GM12878 (cell line): ENCODE measurements around the gene RIOX2. TPM values are rescaled to one million over a fixed set of nuclear protein-coding genes. Genes with fewer than 3 reads are reported as not detected.

ENCODE experiments used
- ATAC-seq: fragments of 200-7000 bp; cut with Tn5 transposase; 3 replicates; pipeline ENCODE4 v1.9.1; 2020; ENCODE audit warnings: mild to moderate bottlenecking, moderate library complexity
- BruUV-seq: library from RNA; stranded (reverse); fragments of 400-500 nt; replicated peaks from 2 replicates; lab custom pipeline; 2021; lab: Mats Ljungman, UMichigan
- CTCF ChIA-PET: fragments of 300-600 bp; sonication (Branson Sonifier 250); formaldehyde crosslinking; extraction: SDS; loops from one replicate; lab custom pipeline; 2021; ENCODE audit warnings: inconsistent platforms; lab: Yijun Ruan, JAX
- POLR2A ChIA-PET: fragments of 350-600 bp; formaldehyde crosslinking; extraction: SDS; loops from one replicate; lab custom pipeline; 2021; ENCODE audit warnings: inconsistent platforms; lab: Charles Lee
- RAD21 ChIA-PET: fragments of 300-600 bp; sonication (Branson Sonifier 250); formaldehyde crosslinking; loops from one replicate; lab custom pipeline; 2023; ENCODE audit warnings: antibody characterized with exemption; ENCODE audit not compliant: unreplicated experiment; lab: Charles Lee
- SMC1A ChIA-PET: fragments of 300-600 bp; sonication (Branson Sonifier 250); formaldehyde crosslinking; loops from one replicate; lab custom pipeline; 2023; ENCODE audit not compliant: unreplicated experiment, uncharacterized antibody; lab: Charles Lee
- DNase-seq: peaks from one replicate; pipeline ENCODE4 v3.0.0-alpha.2; 2011; ENCODE audit warnings: low read depth, low spot score
- FAIRE-seq: peaks from 3 replicates; lab custom pipeline; 2011; peaks lifted over from hg19 to GRCh38; lab: Jason Lieb, UNC
- H2AFZ ChIP-seq: 2 replicates; pipeline ENCODE4 v1.6.0; 2011; ENCODE audit warnings: low read depth, low read length, control low read depth; ENCODE audit not compliant: control insufficient read depth
- H3K27ac ChIP-seq: 2 replicates; pipeline ENCODE4 v1.5.1; 2011; ENCODE audit warnings: control low read depth; ENCODE audit not compliant: control insufficient read depth, insufficient read depth
- H3K27me3 ChIP-seq, 2 experiments: replicated peaks in 1 of 2; 2 replicates each; pipeline versions ENCODE4 v1.6.0 to v1.6.1; 2011; ENCODE audit warnings: low read length in 1 of 2; ENCODE audit not compliant: control insufficient read depth in 2 of 2, insufficient read depth in 2 of 2
- H3K36me3 ChIP-seq, 2 experiments: 2 replicates each; pipeline ENCODE4 v1.5.1; 2011; ENCODE audit warnings: low read length in 1 of 2; ENCODE audit not compliant: control insufficient read depth in 2 of 2, insufficient read depth in 2 of 2
- H3K4me1 ChIP-seq: 2 replicates; pipeline ENCODE4 v1.6.1; 2011; ENCODE audit warnings: mild to moderate bottlenecking, low read length, moderate library complexity, mixed read lengths; ENCODE audit not compliant: control insufficient read depth, insufficient read depth
- H3K4me2 ChIP-seq: 2 replicates; pipeline ENCODE4 v1.6.0; 2011; ENCODE audit warnings: control low read depth; ENCODE audit not compliant: control insufficient read depth, insufficient read depth
- H3K4me3 ChIP-seq: fragments of 200-600 bp; sonication (generic); 2 replicates; pipeline ENCODE4 v1.5.1; 2016
- H3K79me2 ChIP-seq: 2 replicates; pipeline ENCODE4 v1.6.0; 2011; ENCODE audit warnings: low read length; ENCODE audit not compliant: control insufficient read depth, insufficient read depth
- H3K9ac ChIP-seq: 2 replicates; pipeline ENCODE4 v1.8.0; 2011; ENCODE audit warnings: low read length, control low read depth, mixed read lengths; ENCODE audit not compliant: control insufficient read depth, insufficient read depth
- H3K9me3 ChIP-seq: replicated peaks from 3 replicates; pipeline ENCODE4 v1.5.1; 2011; ENCODE audit warnings: mild to moderate bottlenecking, low read length; ENCODE audit not compliant: control insufficient read depth, insufficient read depth
- H4K20me1 ChIP-seq: 2 replicates; pipeline ENCODE4 v1.6.0; 2011; ENCODE audit not compliant: control insufficient read depth, insufficient read depth
- CBFB ChIP-seq: IDR thresholded peaks from 2 replicates; pipeline ENCODE4 v1.6.1; 2016; ENCODE audit warnings: antibody characterized with exemption, low read depth
- CREM ChIP-seq: IDR thresholded peaks from 2 replicates; pipeline ENCODE4 v1.6.1; 2014; ENCODE audit warnings: antibody characterized with exemption, low read depth
- DPF2 ChIP-seq: fragments of 450-650 bp; IDR thresholded peaks from 2 replicates; pipeline ENCODE4 v1.6.1; 2017; ENCODE audit warnings: mild to moderate bottlenecking
- PAX8 ChIP-seq: fragments of 450-650 bp; IDR thresholded peaks from 2 replicates; pipeline ENCODE4 v1.6.1; 2017; ENCODE audit warnings: mild to moderate bottlenecking, moderate library complexity
- SIN3A ChIP-seq: IDR thresholded peaks from 2 replicates; pipeline ENCODE4 v1.6.1; 2012; ENCODE audit warnings: low read depth, low read length, improper control_type of control experiment
- TAF1 ChIP-seq: IDR thresholded peaks from 2 replicates; pipeline ENCODE4 v1.6.1; 2011; ENCODE audit warnings: mild to moderate bottlenecking, low read depth, low read length, borderline replicate concordance
- ZNF384 ChIP-seq: IDR thresholded peaks from 2 replicates; pipeline ENCODE4 v1.6.1; 2012; ENCODE audit warnings: low read depth, mild to moderate bottlenecking, low read length, improper control_type of control experiment, borderline replicate concordance
- WGBS: methylation state at CpG from one replicate; pipeline ENCODE4 v1.1.6; 2016; ENCODE audit warnings: low lambda C conversion rate; ENCODE audit not compliant: insufficient replicate concordance, insufficient coverage; ENCODE audit errors: missing lambda C conversion rate; 5-methylcytosine and 5-hydroxymethylcytosine counted together
- in situ Hi-C: fragments of 300-500 bp; cut with MboI; formaldehyde crosslinking; loops from 9 replicates; pipeline ENCODE4 v1.14.3; 2018; ENCODE audit warnings: mixed read lengths
- intact Hi-C: fragments of 100-400 bp; cut with micrococcal nuclease; formaldehyde crosslinking; loops from one replicate; pipeline ENCODE4 v1.14.2; 2022; ENCODE audit not compliant: unreplicated experiment
- polyA plus RNA-seq, 11 experiments: library from polyadenylated mRNA; depleted of rRNA in 4 of 11; unstranded in 6 of 11; stranded (reverse) in 5 of 11; fragments of >200 nt; fragmentation: Nextera tagmentation in 4 of 11; fragmentation: Illumina TruSeq in 1 of 11; extraction: Ambion mirVana in 4 of 11; extraction: Trizol in 1 of 11; gene quantifications; 1 replicate in 1 of 11; 2 replicates in 10 of 11; pipeline versions ENCODE4 v1.2.1 to v1.2.3, GENCODE V29; 2011 to 2016; ENCODE audit warnings: inconsistent platforms in 2 of 11, missing spikeins in 2 of 11, low read depth in 1 of 11
- total RNA-seq, 4 experiments: library from RNA; depleted of rRNA in 3 of 4; stranded (reverse); fragments of >200 nt in 3 of 4; fragmentation: Illumina TruSeq in 1 of 4; extraction: Trizol in 1 of 4; gene quantifications; 2 replicates each; pipeline versions ENCODE4 v1.2.1 to v1.2.3, GENCODE V29; 2013 to 2021
- TF ChIP-seq, protein P1 (sequence below), 3 experiments: IDR thresholded peaks in 2 of 3; conservative IDR thresholded peaks in 1 of 3; 2 replicates each; pipeline ENCODE4 v1.5.1; 2011; ENCODE audit warnings: low read depth in 3 of 3, low read length in 3 of 3, mild to moderate bottlenecking in 3 of 3, control low read depth in 2 of 3, moderate library complexity in 2 of 3, inconsistent platforms in 1 of 3, mixed read lengths in 1 of 3; ENCODE audit not compliant: control insufficient read depth in 2 of 3, insufficient read depth in 1 of 3; ENCODE audit errors: extremely low read depth in 1 of 3
- TF ChIP-seq, protein P2 (sequence below): fragments of 450-650 bp; conservative IDR thresholded peaks from 2 replicates; pipeline ENCODE4 v1.6.1; 2017; ENCODE audit warnings: mild to moderate bottlenecking, moderate library complexity
- TF ChIP-seq, protein P3 (sequence below): IDR thresholded peaks from 2 replicates; pipeline ENCODE4 v1.6.1; 2011; ENCODE audit warnings: mild to moderate bottlenecking, low read depth, low read length, moderate library complexity; ENCODE audit not compliant: insufficient replicate concordance
- TF ChIP-seq, protein P4 (sequence below): fragments of 450-650 bp; formaldehyde crosslinking; IDR thresholded peaks from 2 replicates; pipeline ENCODE4 v1.4.0; 2022; ENCODE audit warnings: mild to moderate bottlenecking, moderate library complexity
- TF ChIP-seq, protein P5 (sequence below): fragments of 450-650 bp; IDR thresholded peaks from 2 replicates; pipeline ENCODE4 v1.6.1; 2018; ENCODE audit warnings: borderline replicate concordance, mild to moderate bottlenecking; ENCODE audit not compliant: partially characterized antibody

The RIOX2 gene
- total and polyA plus RNA-seq, 10 of the 15 experiments (the other 5 are each of a cell fraction or from before 2014, with no cell fraction given), result 24.1 to 52.6 (median 44.0) TPM

DNA sequence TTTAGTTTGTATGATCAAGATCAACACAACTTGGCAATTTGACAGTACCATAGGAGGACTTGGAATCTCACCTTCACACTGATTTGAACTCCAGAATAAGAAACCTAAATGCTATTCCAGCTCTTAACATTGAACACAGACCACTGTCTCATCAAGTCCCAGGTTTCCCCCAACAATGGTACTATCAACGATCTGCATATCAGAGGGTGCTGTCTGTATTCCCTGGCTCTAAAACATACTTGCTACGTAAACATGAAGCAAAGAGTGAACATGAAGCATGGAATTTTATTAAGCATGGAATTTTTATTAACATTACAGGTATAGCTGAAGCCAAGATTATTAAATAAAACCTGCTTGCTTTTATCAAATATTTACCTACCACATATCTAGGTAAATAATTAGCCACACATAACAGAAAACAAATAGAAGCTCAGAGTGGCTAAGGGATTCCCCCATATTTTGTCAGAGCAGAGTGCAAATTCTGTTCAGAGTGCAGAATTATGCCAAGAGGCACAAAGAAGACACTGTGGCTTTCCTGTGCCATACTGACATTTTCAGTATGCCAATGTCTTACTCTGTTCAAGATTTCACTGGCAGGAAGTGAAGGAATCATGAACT is 22.2 kb upstream of the RIOX2 start:
- no peak for ATAC-seq
- RAD21 ChIA-PET, result interaction anchor here (0.7 kb wide), 1 partner anchor 226 kb away, joined by 3 read pairs; no protein-coding TSS in a partner anchor
- Histone ChIP-seq H2AFZ (no peak overlapping the region), H3K79me2 (no peaks in the 10 kb centered on the region), H3K4me1 (0 out of 2 replicates have a peak, but pooled peaks cover 5% of the 10 kb centered on the region), H4K20me1 (no peaks in the 10 kb centered on the region), H3K9me3 (no peaks in the 10 kb centered on the region), H3K9ac (no peak overlapping the region), H3K27me3 (no peaks in the 10 kb centered on the region), H3K4me2 (no peak overlapping the region), H3K27ac (no peak overlapping the region), H3K4me3 (no peak overlapping the region), H3K36me3 (no peaks in the 10 kb centered on the region)
- intact Hi-C loops, result no loop called here
- 2% methylated on average over 2 of the region's 2 CpGs for WGBS
- DNase-seq, result no peak
- in situ Hi-C loops, result no loop called here
- CTCF ChIA-PET, result no interaction called here
- BruUV-seq, result no TSS peak
- POLR2A ChIA-PET, result interaction anchor here (1.0 kb wide), 1 partner anchor 14 kb away, joined by 5 read pairs; no protein-coding TSS in a partner anchor
- SMC1A ChIA-PET, result no interaction called here
- no peak for FAIRE-seq
- TF ChIP-seq, protein P1, sequence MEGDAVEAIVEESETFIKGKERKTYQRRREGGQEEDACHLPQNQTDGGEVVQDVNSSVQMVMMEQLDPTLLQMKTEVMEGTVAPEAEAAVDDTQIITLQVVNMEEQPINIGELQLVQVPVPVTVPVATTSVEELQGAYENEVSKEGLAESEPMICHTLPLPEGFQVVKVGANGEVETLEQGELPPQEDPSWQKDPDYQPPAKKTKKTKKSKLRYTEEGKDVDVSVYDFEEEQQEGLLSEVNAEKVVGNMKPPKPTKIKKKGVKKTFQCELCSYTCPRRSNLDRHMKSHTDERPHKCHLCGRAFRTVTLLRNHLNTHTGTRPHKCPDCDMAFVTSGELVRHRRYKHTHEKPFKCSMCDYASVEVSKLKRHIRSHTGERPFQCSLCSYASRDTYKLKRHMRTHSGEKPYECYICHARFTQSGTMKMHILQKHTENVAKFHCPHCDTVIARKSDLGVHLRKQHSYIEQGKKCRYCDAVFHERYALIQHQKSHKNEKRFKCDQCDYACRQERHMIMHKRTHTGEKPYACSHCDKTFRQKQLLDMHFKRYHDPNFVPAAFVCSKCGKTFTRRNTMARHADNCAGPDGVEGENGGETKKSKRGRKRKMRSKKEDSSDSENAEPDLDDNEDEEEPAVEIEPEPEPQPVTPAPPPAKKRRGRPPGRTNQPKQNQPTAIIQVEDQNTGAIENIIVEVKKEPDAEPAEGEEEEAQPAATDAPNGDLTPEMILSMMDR (IDR thresholded peaks at IDR 0.05 in 2 of 3, conservative IDR thresholded peaks at IDR 0.05 in 1 of 3; ENCODE audit: control insufficient read depth in 2 of 3, extremely low read depth in 1 of 3, insufficient read depth in 1 of 3, low read depth in 3 of 3, low read length in 3 of 3), result no peak
- TF ChIP-seq, protein P2, sequence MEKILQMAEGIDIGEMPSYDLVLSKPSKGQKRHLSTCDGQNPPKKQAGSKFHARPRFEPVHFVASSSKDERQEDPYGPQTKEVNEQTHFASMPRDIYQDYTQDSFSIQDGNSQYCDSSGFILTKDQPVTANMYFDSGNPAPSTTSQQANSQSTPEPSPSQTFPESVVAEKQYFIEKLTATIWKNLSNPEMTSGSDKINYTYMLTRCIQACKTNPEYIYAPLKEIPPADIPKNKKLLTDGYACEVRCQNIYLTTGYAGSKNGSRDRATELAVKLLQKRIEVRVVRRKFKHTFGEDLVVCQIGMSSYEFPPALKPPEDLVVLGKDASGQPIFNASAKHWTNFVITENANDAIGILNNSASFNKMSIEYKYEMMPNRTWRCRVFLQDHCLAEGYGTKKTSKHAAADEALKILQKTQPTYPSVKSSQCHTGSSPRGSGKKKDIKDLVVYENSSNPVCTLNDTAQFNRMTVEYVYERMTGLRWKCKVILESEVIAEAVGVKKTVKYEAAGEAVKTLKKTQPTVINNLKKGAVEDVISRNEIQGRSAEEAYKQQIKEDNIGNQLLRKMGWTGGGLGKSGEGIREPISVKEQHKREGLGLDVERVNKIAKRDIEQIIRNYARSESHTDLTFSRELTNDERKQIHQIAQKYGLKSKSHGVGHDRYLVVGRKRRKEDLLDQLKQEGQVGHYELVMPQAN, result no peak
- TF ChIP-seq, protein P3, sequence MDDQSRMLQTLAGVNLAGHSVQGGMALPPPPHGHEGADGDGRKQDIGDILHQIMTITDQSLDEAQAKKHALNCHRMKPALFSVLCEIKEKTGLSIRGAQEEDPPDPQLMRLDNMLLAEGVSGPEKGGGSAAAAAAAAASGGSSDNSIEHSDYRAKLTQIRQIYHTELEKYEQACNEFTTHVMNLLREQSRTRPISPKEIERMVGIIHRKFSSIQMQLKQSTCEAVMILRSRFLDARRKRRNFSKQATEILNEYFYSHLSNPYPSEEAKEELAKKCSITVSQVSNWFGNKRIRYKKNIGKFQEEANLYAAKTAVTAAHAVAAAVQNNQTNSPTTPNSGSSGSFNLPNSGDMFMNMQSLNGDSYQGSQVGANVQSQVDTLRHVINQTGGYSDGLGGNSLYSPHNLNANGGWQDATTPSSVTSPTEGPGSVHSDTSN, result no peak
- TF ChIP-seq, protein P4, sequence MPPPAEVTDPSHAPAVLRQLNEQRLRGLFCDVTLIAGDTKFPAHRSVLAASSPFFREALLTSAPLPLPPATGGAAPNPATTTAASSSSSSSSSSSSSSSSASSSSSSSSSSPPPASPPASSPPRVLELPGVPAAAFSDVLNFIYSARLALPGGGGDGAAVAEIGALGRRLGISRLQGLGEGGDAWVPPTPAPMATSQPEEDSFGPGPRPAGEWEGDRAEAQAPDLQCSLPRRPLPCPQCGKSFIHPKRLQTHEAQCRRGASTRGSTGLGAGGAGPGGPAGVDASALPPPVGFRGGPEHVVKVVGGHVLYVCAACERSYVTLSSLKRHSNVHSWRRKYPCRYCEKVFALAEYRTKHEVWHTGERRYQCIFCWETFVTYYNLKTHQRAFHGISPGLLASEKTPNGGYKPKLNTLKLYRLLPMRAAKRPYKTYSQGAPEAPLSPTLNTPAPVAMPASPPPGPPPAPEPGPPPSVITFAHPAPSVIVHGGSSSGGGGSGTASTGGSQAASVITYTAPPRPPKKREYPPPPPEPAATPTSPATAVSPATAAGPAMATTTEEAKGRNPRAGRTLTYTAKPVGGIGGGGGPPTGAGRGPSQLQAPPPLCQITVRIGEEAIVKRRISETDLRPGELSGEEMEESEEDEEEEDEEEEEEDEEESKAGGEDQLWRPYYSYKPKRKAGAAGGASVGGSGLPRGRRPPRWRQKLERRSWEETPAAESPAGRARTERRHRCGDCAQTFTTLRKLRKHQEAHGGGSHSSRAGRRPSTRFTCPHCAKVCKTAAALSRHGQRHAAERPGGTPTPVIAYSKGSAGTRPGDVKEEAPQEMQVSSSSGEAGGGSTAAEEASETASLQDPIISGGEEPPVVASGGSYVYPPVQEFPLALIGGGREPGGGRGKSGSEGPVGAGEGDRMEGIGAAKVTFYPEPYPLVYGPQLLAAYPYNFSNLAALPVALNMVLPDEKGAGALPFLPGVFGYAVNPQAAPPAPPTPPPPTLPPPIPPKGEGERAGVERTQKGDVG (CRISPR knock-in tag), result no peak
- TF ChIP-seq, protein P5, sequence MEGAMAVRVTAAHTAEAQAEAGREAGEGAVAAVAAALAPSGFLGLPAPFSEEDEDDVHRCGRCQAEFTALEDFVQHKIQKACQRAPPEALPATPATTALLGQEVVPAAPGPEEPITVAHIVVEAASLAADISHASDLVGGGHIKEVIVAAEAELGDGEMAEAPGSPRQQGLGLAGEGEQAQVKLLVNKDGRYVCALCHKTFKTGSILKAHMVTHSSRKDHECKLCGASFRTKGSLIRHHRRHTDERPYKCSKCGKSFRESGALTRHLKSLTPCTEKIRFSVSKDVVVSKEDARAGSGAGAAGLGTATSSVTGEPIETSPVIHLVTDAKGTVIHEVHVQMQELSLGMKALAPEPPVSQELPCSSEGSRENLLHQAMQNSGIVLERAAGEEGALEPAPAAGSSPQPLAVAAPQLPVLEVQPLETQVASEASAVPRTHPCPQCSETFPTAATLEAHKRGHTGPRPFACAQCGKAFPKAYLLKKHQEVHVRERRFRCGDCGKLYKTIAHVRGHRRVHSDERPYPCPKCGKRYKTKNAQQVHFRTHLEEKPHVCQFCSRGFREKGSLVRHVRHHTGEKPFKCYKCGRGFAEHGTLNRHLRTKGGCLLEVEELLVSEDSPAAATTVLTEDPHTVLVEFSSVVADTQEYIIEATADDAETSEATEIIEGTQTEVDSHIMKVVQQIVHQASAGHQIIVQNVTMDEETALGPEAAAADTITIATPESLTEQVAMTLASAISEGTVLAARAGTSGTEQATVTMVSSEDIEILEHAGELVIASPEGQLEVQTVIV, result no peak
- no peak for TF ChIP-seq ZNF384
- no peak for TF ChIP-seq DPF2
- TF ChIP-seq PAX8, result no peak
- no peak for TF ChIP-seq TAF1
- TF ChIP-seq CBFB, result no peak
- TF ChIP-seq CREM, result no peak
- no peak for TF ChIP-seq SIN3A
